A549 (cell line): ENCODE measurements around the gene NCKIPSD.

Source experiments
- CTCF ChIP-seq: fragments of >200 bp; sonication (Bioruptor Twin); formaldehyde crosslinking; IDR thresholded peaks from 3 replicates; pipeline ENCODE4 v1.5.1; 2016
- RFX5 ChIP-seq: fragments of 450-650 bp; IDR thresholded peaks from 2 replicates; pipeline ENCODE4 v1.7.1; 2014; ENCODE audit warnings: antibody characterized with exemption, mild to moderate bottlenecking, moderate library complexity

DNA sequence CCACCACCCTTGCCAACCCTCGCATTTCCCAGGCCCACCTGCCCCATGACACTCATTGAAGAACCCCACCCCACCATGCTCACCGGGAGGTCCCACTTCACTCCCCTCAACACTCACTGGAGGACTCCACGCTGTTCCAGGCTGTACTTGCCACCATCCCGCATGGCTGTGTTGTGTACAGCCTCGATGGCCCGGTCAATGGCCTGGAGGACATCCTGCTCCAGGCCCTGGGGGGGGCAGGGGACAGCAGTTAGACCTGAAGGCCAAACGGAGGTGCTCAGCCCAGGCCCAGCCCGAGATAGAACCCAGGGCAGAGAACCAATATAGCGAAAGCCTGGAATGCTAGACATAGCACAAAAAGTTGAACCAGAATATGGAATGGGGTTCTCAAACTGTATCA, 2.9 kb downstream of the NCKIPSD start:
- no peak for TF ChIP-seq RFX5
- TF ChIP-seq CTCF, result no peak
